Measurements from ENCODE around the gene PHACTR3. TPM values are rescaled to one million over a fixed set of nuclear protein-coding genes. Genes with fewer than 3 reads are reported as not detected.

Gene PHACTR3
- total RNA-seq, 1 donor = not detected

GRCh38 chr20:59819496-59820203, 215.3 kb downstream of the PHACTR3 start:
- DNase-seq (ENCODE audit: low read depth) = no peak
- TF ChIP-seq, protein P1, sequence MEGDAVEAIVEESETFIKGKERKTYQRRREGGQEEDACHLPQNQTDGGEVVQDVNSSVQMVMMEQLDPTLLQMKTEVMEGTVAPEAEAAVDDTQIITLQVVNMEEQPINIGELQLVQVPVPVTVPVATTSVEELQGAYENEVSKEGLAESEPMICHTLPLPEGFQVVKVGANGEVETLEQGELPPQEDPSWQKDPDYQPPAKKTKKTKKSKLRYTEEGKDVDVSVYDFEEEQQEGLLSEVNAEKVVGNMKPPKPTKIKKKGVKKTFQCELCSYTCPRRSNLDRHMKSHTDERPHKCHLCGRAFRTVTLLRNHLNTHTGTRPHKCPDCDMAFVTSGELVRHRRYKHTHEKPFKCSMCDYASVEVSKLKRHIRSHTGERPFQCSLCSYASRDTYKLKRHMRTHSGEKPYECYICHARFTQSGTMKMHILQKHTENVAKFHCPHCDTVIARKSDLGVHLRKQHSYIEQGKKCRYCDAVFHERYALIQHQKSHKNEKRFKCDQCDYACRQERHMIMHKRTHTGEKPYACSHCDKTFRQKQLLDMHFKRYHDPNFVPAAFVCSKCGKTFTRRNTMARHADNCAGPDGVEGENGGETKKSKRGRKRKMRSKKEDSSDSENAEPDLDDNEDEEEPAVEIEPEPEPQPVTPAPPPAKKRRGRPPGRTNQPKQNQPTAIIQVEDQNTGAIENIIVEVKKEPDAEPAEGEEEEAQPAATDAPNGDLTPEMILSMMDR (IDR thresholded peaks at IDR 0.05; ENCODE audit: insufficient read depth, low read depth, low read length) = no peak
- no peak overlapping the region for H3K4me3 ChIP-seq (ENCODE audit: low read depth, low read length)

GRCh38 chr20:59820204-59821041, 216.1 kb downstream of the PHACTR3 start:
- no peak for DNase-seq (ENCODE audit: low read depth)
- H3K4me3 ChIP-seq (ENCODE audit: low read depth, low read length) = no peak overlapping the region
- TF ChIP-seq, protein P1 (IDR thresholded peaks at IDR 0.05; ENCODE audit: insufficient read depth, low read depth, low read length) = no peak

DNA sequence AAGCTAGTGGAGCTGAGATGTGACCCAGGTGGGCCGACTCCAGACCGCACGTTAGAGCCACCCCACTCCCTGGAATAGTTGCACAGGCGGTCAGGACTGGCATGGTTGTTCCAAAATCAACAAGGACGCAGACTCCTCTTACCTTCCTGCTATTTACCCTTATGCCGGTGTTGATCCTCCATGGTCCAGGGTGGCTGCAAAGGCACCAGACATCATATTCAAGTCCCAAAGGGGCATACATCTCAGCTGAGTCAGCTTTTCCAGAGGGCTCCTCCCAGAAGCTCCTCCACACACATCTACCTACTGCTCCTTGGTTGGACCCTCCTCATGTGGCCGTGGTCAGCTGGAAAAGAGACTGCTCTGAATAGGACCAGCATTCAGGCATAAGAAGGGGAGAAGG, 216.9 kb downstream of the PHACTR3 start:
- no peak overlapping the region for H3K4me3 ChIP-seq (ENCODE audit: low read depth, low read length)
- no peak for DNase-seq (ENCODE audit: low read depth)
- TF ChIP-seq, protein P1 (IDR thresholded peaks at IDR 0.05; ENCODE audit: insufficient read depth, low read depth, low read length) = no peak

GRCh38 chr20:59821788-59822187, 217.4 kb downstream of the PHACTR3 start:
- TF ChIP-seq, protein P1 (IDR thresholded peaks at IDR 0.05; ENCODE audit: insufficient read depth, low read depth, low read length) = no peak
- DNase-seq (ENCODE audit: low read depth) = no peak

GRCh38 chr20:59822291-59823029, 218.1 kb downstream of the PHACTR3 start:
- TF ChIP-seq, protein P1 (IDR thresholded peaks at IDR 0.05; ENCODE audit: insufficient read depth, low read depth, low read length) = no peak
- no peak overlapping the region for H3K4me3 ChIP-seq (ENCODE audit: low read depth, low read length)
- DNase-seq (ENCODE audit: low read depth) = no peak

More at GRCh38 chr20:59821788-59822187, 217.4 kb downstream of the PHACTR3 start:
- no peak overlapping the region for H3K4me3 ChIP-seq (ENCODE audit: low read depth, low read length)

DNA sequence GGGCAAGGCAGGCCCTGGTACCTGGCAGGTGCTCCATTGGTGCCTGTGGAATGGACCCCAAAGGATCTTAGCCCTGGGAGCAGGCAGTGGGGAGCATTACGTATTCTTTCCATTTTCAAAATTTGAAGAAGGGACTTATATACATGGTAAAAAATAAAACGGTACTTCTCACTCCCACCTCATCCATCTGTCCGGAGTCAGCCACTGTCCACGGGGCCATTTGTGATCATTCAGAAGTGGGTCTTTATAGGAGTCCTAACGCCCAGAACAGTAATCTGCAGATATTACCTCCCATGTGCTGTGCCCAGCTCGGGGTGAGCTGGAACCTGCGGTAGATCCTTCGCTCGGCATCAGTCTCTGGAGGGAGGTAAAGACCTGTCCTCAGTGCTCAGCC, 218.7 kb downstream of the PHACTR3 start:
- TF ChIP-seq, protein P1 (IDR thresholded peaks at IDR 0.05; ENCODE audit: insufficient read depth, low read depth, low read length) = no peak
- no peak for DNase-seq (ENCODE audit: low read depth)
- H3K4me3 ChIP-seq (ENCODE audit: low read depth, low read length) = no peak overlapping the region

Measured in fibroblast of villous mesenchyme (primary cell).